Measurements from ENCODE around the gene CSHL1.

DNA sequence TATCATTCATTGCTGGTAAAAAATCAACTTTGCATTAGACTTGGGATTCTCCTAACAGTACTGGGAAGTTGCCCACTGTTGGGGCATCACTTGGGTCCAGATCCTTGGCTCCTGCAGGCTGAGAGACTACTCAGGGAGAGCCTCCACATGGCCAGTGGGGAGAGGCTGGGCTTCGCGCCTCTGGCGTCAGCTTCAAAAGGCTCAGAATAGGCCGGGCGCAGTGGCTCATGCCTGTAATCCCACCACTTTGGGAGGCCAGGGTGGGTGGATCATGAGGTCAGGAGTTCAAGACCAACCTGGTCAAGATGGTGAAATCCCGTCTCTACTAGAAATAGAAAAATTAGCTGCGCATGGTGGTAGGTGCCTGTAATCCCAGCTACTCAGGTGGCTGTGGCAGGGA, 3.4 kb upstream of the CSHL1 start:
- no peak for TF ChIP-seq YY1 (IDR thresholded peaks at IDR 0.05; ENCODE audit: borderline replicate concordance in 1 of 3, control insufficient read depth in 1 of 3, extremely low read depth in 1 of 3, insufficient read depth in 3 of 3, insufficient read length in 1 of 3, insufficient replicate concordance in 2 of 3, low read depth in 1 of 3, low read length in 2 of 3)
- no peak for TF ChIP-seq FOXA1 (IDR thresholded peaks at IDR 0.05; ENCODE audit: borderline replicate concordance)
- TF ChIP-seq ZNF551 (CRISPR knock-in tag; IDR thresholded peaks at IDR 0.05), result no peak
- TF ChIP-seq, protein P1, sequence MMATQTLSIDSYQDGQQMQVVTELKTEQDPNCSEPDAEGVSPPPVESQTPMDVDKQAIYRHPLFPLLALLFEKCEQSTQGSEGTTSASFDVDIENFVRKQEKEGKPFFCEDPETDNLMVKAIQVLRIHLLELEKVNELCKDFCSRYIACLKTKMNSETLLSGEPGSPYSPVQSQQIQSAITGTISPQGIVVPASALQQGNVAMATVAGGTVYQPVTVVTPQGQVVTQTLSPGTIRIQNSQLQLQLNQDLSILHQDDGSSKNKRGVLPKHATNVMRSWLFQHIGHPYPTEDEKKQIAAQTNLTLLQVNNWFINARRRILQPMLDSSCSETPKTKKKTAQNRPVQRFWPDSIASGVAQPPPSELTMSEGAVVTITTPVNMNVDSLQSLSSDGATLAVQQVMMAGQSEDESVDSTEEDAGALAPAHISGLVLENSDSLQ (IDR thresholded peaks at IDR 0.05), result no peak
- no peak for TF ChIP-seq ZNF263 (CRISPR knock-in tag; IDR thresholded peaks at IDR 0.05; ENCODE audit: borderline replicate concordance)
- TF ChIP-seq BMI1 (IDR thresholded peaks at IDR 0.05; ENCODE audit: low read length), result no peak
- no peak for TF ChIP-seq POLR2A (conservative IDR thresholded peaks at IDR 0.05)
- TF ChIP-seq ZNF57 (CRISPR knock-in tag; IDR thresholded peaks at IDR 0.05), result no peak
- TF ChIP-seq ELF4 (CRISPR knock-in tag; IDR thresholded peaks at IDR 0.05), result no peak
- TF ChIP-seq MEIS2 (IDR thresholded peaks at IDR 0.05; ENCODE audit: partially characterized antibody), result no peak
- no peak for TF ChIP-seq MED1 (CRISPR knock-in tag; IDR thresholded peaks at IDR 0.05; ENCODE audit: borderline replicate concordance)
- TF ChIP-seq, protein P2, sequence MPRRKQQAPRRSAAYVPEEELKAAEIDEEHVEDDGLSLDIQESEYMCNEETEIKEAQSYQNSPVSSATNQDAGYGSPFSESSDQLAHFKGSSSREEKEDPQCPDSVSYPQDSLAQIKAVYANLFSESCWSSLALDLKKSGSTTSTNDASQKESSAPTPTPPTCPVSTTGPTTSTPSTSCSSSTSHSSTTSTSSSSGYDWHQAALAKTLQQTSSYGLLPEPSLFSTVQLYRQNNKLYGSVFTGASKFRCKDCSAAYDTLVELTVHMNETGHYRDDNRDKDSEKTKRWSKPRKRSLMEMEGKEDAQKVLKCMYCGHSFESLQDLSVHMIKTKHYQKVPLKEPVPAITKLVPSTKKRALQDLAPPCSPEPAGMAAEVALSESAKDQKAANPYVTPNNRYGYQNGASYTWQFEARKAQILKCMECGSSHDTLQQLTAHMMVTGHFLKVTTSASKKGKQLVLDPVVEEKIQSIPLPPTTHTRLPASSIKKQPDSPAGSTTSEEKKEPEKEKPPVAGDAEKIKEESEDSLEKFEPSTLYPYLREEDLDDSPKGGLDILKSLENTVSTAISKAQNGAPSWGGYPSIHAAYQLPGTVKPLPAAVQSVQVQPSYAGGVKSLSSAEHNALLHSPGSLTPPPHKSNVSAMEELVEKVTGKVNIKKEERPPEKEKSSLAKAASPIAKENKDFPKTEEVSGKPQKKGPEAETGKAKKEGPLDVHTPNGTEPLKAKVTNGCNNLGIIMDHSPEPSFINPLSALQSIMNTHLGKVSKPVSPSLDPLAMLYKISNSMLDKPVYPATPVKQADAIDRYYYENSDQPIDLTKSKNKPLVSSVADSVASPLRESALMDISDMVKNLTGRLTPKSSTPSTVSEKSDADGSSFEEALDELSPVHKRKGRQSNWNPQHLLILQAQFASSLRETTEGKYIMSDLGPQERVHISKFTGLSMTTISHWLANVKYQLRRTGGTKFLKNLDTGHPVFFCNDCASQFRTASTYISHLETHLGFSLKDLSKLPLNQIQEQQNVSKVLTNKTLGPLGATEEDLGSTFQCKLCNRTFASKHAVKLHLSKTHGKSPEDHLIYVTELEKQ (CRISPR knock-in tag; IDR thresholded peaks at IDR 0.05), result no peak
- TF ChIP-seq KAT7 (CRISPR knock-in tag; IDR thresholded peaks at IDR 0.05; ENCODE audit: borderline replicate concordance), result no peak
- TF ChIP-seq TCF7 (IDR thresholded peaks at IDR 0.05; ENCODE audit: borderline replicate concordance), result no peak

All from K562 (cell line).